HUES6 (cell line): ENCODE results near the gene RUSC2.
"Not testable (repeated sequence)": the region's sequence is repeated elsewhere in the genome, so short reads cannot be mapped to it uniquely, and the experiment has no call there.

Source experiments
- H3K27ac ChIP-seq: 2 replicates; pipeline ENCODE4 v1.7.0; 2013; ENCODE audit warnings: low read depth, mild to moderate bottlenecking, low read length, inconsistent platforms
- H3K27me3 ChIP-seq: 2 replicates; pipeline ENCODE4 v1.6.1; 2013; ENCODE audit warnings: low read length; ENCODE audit not compliant: control insufficient read depth, insufficient read depth
- H3K36me3 ChIP-seq: 2 replicates; pipeline ENCODE4 v1.6.1; 2013; ENCODE audit warnings: low read length; ENCODE audit not compliant: control insufficient read depth, insufficient read depth
- H3K4me1 ChIP-seq: 2 replicates; pipeline ENCODE4 v1.6.1; 2013; ENCODE audit warnings: low read length; ENCODE audit not compliant: control insufficient read depth, insufficient read depth
- H3K4me3 ChIP-seq: 2 replicates; pipeline ENCODE4 v1.5.1; 2013; ENCODE audit warnings: low read depth, low read length
- H3K9ac ChIP-seq: one replicate; pipeline ENCODE4 v1.6.1; 2013; ENCODE audit warnings: mild to moderate bottlenecking, low read length
- H3K9me3 ChIP-seq: 2 replicates; pipeline ENCODE4 v1.6.1; 2013; ENCODE audit warnings: low read depth, low read length; ENCODE audit not compliant: control insufficient read depth, insufficient read depth

RUSC2 gene

DNA sequence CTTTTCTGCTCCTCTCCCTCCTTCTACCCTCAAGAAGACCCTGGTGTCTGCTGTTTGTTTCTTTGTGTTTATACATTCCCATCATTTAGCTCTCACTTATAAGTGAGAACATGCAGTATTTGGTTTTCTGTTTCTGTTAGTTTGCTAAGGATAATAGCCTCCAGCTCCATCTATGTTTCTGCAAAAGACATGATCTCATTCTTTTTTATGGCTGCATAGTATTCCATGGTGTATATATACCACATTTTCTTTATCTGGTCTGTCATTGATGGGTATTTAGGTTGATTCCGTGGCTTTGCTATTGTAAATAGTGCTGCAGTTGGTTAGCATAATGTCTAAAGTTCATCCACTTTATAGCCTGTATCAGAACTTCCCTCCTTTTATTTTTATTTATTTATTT, 3.2 kb downstream of the RUSC2 start:
- not testable (repeated sequence) for H3K27ac ChIP-seq

DNA sequence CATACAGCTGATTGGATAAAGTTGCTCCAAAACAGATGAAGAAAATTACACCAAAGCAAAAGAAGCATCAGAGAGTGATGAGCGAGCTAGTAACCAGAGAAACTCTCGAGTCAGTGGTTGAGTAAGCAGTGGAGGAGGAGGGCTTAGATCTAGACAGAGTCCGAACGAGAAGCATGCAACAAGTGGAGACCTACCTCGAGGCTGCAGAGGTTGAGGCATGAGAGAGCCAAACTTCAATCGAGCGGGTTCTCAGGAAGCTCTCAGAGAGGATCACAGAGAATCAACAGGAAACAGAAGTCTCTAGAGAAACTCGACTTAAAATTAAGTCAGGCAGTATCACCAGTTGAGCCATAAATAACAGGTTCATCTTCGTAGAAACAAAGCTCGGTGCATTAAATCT, 6.1 kb downstream of the RUSC2 start:
- Histone ChIP-seq H3K4me1 (peaks cover 5% of the 10 kb centered on the region; the same call in 1 of the 2 replicates), H3K4me3 (no peak overlapping the region), H3K9me3 (peaks cover 10% of the 10 kb centered on the region; the same call in 1 of the 2 replicates), H3K27me3 (no peaks in the 10 kb centered on the region), H3K36me3 (no peaks in the 10 kb centered on the region), H3K27ac (no peak overlapping the region), H3K9ac (no peak overlapping the region)

More for the DNA sequence above, 3.2 kb downstream of the RUSC2 start:
- H3K27me3 ChIP-seq, H3K9ac ChIP-seq, H3K9me3 ChIP-seq, H3K4me3 ChIP-seq, H3K36me3 ChIP-seq: not testable (repeated sequence)
- H3K4me1 ChIP-seq = peaks cover 20% of the 10 kb centered on the region

DNA sequence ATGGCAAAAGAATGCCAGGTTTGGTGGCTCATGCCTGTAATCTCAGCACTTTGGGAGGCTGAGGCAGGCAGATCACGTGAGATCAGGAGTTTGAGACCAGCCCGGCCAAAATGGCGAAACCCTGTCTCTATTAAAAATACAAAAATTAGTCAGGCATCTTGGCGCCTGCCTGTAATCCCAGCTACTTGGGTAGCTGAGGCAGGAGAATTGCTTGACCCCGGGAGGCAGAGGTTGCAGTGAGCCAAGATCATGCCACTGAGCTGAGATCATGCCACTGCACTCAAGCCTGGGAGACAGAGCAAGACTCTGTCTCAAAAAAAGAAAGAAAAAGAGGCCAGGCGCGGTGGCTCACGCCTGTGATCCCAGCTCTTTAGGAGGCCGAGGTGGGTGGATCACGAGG, 8.3 kb downstream of the RUSC2 start:
- not testable (repeated sequence) for H3K9ac ChIP-seq, H3K27me3 ChIP-seq, H3K27ac ChIP-seq, H3K36me3 ChIP-seq, H3K4me1 ChIP-seq, H3K4me3 ChIP-seq
- H3K9me3 ChIP-seq = peaks cover 15% of the 10 kb centered on the region; the same call in 1 of the 2 replicates

DNA sequence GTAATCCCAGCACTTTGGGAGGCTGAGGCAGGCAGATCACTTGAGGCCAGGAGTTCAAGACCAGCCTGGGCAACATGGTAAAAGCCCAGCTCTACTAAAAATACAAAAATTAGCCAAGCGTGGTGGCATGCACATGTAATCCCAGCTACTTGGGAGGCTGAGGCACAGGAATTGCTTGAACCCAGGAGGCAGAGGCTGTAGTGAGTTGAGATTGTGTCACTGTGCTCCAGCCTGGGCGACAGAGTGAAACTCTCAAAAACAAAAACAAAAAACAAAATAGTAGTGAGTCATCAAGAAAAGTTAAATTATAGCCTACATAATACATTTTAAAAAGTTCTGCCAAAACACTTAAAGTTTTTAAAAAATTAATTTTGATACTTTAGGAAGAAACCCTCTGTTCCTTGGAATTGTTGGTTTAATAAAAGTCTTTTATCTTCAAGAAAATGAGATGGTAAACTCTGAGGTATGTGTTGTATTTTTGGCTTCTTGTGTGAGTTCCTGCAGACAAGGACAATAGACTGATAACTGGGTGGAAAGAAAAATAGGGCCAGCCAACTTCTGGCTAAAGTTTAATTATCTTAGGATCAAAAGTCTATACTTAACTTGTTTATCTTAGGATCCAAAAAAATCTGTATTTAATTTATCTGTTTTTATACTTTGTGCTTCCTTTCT, 9.3 kb downstream of the RUSC2 start:
- Histone ChIP-seq H3K9me3 (peaks cover 17% of the 10 kb centered on the region; the same call in 1 of the 2 replicates), H3K36me3 (no peaks in the 10 kb centered on the region), H3K27me3 (no peaks in the 10 kb centered on the region), H3K9ac (no peak overlapping the region), H3K4me1 (no peaks in the 10 kb centered on the region), H3K27ac (no peak overlapping the region), H3K4me3 (no peak overlapping the region)

DNA sequence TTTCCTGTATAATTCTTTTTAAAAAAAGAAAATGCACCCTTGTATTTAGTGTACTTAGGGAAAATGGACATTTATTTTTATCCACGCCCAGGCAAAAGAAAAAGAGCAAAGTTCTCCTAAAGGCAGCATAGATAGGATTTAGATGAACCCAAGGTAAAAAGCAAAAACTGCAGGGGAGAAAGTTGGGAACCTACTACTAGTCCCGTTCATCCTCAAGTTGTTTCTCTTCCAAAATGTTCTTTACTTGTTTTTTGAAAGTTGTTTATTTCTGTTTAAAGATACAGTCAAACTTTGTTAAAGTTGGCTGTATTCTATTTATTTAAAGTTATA, 9.8 kb downstream of the RUSC2 start:
- no peaks in the 10 kb centered on the region for H3K36me3 ChIP-seq
- no peak overlapping the region for H3K4me3 ChIP-seq

DNA sequence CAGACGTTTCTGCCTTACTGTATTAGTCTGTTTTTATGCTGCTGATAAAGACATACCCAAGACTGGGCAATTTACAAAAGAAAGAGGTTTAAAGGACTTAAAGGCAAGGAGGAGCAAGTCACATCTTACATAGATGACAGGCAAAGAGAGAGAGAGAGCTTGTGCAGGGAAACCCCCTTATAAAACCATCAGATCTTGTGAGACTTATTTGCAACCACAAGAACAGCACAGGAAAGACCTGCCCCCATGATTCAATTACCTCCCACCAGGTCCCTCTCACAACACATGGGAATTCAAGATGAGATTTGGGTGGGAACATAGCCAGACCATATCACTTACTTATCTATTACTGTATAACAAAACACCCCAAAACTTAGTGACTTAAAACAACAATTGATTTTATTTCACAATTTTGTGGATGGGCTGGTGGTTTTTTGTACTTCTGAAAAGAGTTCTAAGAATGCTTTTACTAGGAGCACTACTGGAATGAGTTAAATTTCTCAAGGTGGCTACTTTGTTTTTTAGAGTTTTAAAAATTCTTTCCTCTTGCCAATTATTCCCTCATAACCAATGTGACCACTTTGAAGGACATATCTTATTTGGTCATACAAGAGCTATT, 10.3 kb downstream of the RUSC2 start:
- Histone ChIP-seq H3K9ac (no peak overlapping the region), H3K9me3 (peaks cover 17% of the 10 kb centered on the region; the same call in 1 of the 2 replicates)

More for the DNA sequence above, 9.8 kb downstream of the RUSC2 start:
- Histone ChIP-seq H3K27me3 (no peaks in the 10 kb centered on the region), H3K9me3 (peaks cover 17% of the 10 kb centered on the region; the same call in 1 of the 2 replicates), H3K4me1 (no peaks in the 10 kb centered on the region), H3K27ac (no peak overlapping the region), H3K9ac (no peak overlapping the region)

DNA sequence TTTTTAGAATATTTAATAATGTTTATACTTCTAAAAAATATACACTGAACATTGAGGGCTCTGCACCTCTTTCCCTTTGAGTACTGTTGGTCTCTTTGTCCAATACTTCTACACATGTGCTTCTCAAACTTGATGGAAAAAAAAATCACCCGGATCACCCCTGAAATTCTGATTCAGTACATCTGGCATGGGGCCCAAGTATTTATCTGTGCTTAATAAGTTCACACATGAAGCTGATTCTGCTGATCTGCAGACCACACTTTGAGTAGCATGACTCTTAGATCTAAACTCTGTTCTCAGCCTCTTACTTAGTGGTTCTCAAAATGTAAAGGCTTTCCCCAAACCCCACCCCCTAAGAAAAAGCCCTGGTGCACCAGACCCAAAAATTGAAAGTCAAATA, 12.0 kb downstream of the RUSC2 start:
- H3K4me1 ChIP-seq = no peaks in the 10 kb centered on the region
- H3K4me3 ChIP-seq = no peak overlapping the region
- H3K27me3 ChIP-seq = no peaks in the 10 kb centered on the region
- peaks cover 17% of the 10 kb centered on the region; the same call in 1 of the 2 replicates for H3K9me3 ChIP-seq
- H3K36me3 ChIP-seq = no peaks in the 10 kb centered on the region
- no peak overlapping the region for H3K27ac ChIP-seq
- H3K9ac ChIP-seq = no peak overlapping the region

More for the DNA sequence above, 10.3 kb downstream of the RUSC2 start:
- Histone ChIP-seq H3K27me3 (no peaks in the 10 kb centered on the region), H3K36me3 (no peaks in the 10 kb centered on the region), H3K27ac (no peak overlapping the region), H3K4me3 (no peak overlapping the region), H3K4me1 (no peaks in the 10 kb centered on the region)

DNA sequence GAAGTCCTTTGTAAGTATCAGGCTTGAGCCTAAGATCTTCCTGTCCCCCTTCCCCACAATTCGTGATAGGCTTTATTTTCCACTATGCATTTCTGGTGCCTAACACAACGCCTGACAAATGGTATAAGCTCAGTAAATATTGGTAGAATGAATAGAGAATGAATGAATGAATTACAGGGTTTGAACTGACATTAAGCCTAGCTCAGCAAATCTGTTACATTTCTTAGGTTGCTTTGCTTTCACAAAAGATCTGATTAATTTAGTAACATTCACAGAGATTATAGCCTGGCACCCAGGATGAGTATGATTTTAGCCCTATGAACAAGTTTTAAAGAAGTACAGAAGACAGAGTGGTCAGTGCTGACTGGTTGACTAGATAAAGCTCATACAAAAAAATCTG, 16.4 kb downstream of the RUSC2 start:
- no peak overlapping the region for H3K4me3 ChIP-seq
- H3K4me1 ChIP-seq = peaks cover 9% of the 10 kb centered on the region; the same call in 1 of the 2 replicates
- H3K36me3 ChIP-seq = no peaks in the 10 kb centered on the region
- H3K27me3 ChIP-seq = no peaks in the 10 kb centered on the region
- H3K27ac ChIP-seq = no peak overlapping the region
- H3K9me3 ChIP-seq = 0 out of 2 replicates have a peak, but pooled peaks cover 7% of the 10 kb centered on the region
- H3K9ac ChIP-seq = no peak overlapping the region

DNA sequence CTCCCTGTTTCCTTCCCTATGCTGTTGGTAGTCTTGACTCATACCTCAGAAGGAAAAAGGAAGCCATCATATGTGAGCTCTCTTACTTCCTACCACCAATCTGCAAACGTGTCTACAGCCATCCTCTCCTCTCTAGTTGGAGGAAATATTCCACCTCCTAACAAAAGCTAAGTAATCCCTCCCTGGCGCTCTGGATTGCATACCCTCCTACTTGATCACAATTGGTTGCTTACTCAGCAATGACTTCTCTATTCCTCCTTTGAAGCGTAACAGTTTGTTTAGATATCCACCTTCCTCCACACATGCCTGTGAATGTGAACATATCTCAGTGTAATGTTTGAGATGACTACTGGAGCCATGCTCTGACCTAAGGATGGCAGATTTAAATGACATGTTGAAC, 18.2 kb downstream of the RUSC2 start:
- Histone ChIP-seq H3K36me3 (no peaks in the 10 kb centered on the region), H3K9ac (no peak overlapping the region), H3K4me1 (peaks cover 10% of the 10 kb centered on the region; the same call in 1 of the 2 replicates), H3K4me3 (no peak overlapping the region), H3K9me3 (0 out of 2 replicates have a peak, but pooled peaks cover 4% of the 10 kb centered on the region), H3K27me3 (no peaks in the 10 kb centered on the region), H3K27ac (no peak overlapping the region)

DNA sequence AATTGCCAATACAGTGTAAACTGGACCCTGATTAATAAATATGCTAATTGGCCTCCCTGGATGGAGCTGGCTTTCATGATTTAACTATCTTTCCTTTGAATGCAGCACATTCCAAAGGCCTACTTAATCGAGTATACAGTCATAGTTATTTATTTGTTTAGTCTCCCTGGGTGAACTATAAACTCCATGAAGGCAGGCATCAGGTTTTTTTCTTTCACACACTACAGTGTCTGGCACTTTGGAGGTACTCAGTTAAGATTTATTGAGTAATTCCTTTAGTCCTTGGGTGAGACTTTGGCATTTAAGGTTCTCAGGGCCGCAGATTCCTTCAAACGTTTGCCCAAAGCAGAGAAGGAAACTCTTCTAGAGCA, 20.5 kb downstream of the RUSC2 start:
- Histone ChIP-seq H3K27ac (no peak overlapping the region), H3K4me3 (no peak overlapping the region), H3K36me3 (no peaks in the 10 kb centered on the region), H3K27me3 (no peaks in the 10 kb centered on the region), H3K4me1 (peaks cover 10% of the 10 kb centered on the region; the same call in 1 of the 2 replicates), H3K9me3 (no peaks in the 10 kb centered on the region), H3K9ac (no peak overlapping the region)

DNA sequence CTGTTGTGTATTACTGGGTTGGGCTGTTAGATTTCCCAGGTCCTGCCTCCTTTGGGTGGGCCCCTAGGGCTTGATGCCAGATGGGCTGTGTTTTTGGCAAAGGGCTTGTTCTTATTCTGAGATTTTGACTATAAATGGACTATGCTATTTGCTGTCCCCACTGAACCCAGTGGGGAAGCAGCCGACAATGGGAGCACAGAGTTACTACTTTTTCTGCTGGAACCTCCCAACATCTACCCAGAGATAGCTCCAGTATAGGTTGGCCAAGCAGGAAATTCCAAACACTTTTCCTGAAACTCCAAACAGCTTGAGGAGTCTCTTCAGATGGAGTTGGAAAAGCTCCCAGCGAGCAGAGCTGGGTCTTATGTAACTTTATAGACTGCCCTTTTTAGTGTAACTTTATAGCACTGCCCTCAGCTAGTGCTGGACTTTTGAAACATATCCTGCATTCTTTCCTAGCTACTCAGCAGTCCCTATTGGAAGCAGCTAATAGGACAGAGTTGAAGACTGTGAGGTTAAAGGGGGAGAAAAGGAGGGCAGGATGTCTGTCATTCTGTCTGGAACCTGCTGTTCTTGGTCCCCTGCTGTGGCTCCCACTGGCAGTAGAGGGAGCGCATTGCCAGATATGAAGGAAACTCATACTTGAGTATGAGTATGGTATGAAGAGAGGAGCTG, 21.0 kb downstream of the RUSC2 start:
- no peak overlapping the region for H3K27ac ChIP-seq
- H3K4me3 ChIP-seq = no peak overlapping the region
- H3K27me3 ChIP-seq = no peaks in the 10 kb centered on the region
- H3K36me3 ChIP-seq = no peaks in the 10 kb centered on the region
- no peaks in the 10 kb centered on the region for H3K9me3 ChIP-seq
- no peak overlapping the region for H3K9ac ChIP-seq
- peaks cover 10% of the 10 kb centered on the region; the same call in 1 of the 2 replicates for H3K4me1 ChIP-seq
